NCI-H524 treated with DMSO at 0.1 percent for 48 hours (cell line): ENCODE data around the gene BTRC.
"Not testable (repeated sequence)": the region's sequence is repeated elsewhere in the genome, so short reads cannot be mapped to it uniquely, and the experiment has no call there.

Experiments used
- DNase-seq: peaks from one replicate; lab custom pipeline; 2025; lab: John Stamatoyannopoulos, UW

Gene BTRC

DNA sequence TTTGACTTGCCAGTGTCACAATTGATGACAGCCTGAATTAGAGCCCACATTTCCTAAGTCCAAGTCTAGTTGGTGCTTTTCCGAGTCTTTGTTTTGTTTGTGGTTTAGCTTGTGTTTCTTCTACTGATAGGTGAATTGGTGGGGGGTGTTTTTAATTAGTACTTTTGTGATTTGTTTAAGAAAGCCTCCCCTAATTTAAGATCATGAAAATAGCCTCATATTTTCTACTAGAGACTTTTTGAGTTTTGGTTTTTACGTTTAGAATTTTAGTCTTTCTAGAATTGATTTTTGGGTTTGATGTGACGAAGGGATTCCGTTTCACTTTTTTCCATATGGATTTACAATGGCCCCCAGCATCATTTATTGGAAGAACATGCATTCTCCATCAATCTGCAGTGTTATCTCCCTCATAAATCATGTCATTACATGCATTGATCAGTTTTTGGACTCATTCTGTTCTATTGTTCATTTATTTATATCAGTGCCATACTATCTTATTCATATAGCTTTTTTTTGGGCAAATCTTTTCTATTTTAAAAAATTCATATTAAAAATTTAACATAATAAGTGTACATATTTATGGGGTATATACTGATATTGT, 32.8 kb downstream of the BTRC start:
- no peak for DNase-seq

DNA sequence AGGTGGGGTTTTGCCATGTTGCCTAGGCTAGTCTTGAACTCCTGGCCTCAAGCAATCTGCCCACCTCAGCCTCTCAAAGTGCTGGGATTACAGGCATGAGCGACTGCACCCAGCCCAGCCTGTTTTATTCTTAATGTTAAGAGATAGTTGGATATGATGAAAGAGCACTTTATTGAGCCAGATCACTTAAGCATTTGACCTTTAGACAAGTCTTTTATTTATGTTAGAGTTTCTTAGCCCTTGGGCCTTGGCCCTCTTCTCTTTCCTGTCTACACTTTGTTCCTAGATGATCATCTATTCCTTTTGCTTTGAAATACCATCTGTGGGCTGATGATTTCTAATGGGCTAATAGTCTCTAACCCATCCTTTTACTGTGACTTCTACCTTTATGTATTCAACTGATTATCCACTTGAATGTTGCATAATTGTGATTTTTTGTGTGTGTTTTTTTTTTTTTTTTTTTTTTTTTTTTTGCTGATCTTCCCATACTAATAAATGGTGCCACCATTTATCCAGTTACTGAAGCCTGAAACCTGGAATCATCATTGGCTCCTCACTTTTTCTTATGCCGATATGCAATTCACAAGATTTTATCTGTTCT, 34.8 kb downstream of the BTRC start:
- DNase-seq, result no peak

DNA sequence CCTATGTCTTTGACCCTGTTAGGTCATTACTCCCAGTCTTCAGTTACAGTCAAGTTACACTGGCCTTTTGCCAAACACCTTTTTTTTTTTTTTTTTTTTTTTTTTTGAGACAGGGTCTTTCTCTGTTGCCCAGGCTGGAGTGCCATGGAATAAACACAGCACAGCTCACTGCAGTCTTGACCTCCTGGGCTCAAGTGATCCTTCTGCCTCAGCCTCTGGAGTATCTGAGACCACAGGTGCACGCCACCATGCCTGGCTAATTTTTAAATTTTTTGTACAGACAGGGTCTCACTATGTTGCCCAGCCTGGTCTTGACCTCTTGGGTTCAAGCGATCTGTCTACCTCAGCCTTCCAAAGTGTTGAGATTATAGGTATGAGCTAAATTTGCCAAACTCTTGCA, 35.6 kb downstream of the BTRC start:
- not testable (repeated sequence) for DNase-seq

DNA sequence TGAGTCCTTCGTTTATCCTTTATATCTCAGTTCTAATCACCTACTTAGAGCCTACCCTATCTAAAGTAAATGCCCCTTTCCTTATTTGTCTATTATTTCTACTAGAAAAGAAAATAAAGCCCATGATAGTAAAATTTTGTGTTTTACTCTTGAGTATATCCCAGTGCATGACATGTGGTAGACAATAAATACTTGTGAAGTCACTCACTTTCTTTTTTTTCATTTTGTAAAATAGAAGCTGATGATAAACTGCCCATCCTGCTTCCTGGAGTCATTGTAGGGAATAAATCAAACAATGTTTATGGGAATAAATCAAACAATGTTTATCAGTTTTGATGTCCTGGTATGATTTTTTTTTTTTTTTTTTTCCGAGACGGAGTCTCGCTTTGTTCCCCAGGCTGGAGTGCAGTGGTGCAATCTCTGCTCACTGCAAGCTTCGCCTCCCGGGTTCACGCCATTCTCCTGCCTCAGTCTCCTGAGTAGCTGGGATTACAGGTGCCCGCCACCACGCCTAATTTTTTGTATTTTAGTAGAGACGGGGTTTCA, 36.1 kb downstream of the BTRC start:
- no peak for DNase-seq

DNA sequence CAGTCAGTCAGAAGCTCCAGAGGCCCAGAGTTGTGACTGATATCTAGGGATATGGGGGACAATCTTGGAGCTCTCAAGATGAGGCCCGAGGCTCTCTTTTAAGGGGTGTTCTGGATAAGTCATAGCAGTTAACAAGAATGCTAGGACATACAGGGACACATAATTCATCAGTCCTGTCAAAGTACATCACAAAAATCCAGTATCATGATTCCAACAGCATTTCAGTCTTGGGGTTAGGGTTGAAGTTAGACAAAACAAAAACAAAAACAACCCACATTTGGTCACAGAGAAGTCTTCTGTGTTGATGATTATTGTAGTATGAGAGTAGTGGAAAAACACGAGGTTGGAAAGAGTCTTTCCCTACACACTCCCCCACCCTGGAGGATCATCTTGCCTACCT, 39.4 kb downstream of the BTRC start:
- no peak for DNase-seq

DNA sequence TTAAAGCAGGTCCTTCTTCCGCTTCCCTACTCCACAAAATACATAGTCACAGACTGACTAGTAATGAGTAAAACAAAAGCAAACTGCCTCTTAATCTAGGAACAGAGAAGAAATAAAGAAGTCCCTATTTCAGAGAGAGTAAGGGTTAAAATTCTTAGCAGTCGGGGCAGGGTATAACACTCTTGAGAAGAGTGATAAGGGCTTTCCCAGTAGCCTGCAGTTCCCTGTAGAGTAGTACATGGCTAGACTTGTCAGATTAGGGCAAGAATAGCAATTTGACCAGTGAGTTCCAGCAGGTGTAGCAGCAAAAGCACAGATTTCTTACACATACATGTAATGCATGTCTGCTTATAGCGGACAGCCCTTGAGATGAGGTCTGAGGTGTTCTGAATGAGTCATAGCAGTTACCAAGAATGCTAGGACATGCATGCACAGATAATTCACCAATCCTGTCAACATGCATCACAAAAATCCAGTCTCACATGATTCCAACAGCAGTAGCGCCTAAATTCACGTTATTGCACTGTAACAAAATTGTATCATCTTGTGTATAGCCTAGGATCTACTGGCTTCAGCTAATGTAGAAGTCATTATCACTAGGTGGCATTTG, 40.7 kb downstream of the BTRC start:
- no peak for DNase-seq

DNA sequence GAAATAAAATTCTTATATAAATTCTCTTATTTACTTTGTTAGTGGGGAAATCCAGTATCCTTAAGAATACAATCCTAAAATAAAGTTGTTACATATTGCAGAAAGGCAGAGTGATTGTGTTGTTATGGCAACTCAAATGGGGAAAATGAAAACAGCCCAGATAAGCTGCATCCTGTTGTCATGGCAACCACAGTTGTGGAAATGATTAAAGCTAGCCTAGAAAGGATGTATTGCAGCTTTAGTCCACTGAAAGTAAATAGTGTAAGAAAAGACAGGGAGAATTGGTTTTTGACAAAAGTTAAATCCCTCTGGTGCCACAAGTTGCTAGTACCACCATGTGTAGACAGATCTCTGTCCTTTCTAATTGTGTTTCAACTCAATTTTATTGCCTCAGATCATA, 43.2 kb downstream of the BTRC start:
- no peak for DNase-seq

DNA sequence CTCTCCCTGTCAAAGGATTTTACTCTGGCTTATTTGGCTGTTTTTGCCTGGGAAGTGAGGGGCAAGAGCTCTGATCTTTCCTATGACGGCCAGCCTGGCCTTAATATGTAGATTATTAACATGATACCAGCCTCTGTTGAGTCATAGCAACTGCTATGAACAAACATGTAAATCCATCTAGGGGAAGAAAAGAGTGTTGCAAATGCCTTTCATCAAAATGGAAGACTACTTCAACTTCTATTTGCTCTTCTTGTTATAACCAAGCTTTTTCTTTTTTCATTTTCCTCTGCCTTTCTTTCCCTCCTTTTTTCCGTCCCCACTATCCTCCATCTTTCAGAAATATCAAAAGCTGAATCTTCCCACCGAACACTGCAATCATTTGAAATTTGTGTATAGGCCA, 46.6 kb downstream of the BTRC start:
- DNase-seq, result no peak

DNA sequence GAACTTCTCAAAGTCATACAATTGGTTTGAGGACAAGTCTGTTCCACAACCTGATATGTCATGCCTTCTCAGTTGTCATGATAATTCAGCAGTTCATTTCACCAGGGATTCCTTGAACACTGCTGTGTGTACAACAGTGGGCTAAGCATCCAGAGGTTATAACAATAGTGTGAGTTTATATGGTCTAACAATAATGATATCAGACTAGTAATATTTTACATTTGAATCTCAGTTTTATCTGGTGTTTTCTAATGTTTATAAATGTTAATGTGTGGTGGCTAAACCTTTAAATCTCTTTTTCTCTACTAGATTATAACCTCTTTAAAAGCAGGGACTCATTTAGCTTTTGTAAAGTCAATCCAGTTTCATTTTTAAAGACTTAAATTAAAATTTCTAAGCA, 48.7 kb downstream of the BTRC start:
- DNase-seq, result no peak

DNA sequence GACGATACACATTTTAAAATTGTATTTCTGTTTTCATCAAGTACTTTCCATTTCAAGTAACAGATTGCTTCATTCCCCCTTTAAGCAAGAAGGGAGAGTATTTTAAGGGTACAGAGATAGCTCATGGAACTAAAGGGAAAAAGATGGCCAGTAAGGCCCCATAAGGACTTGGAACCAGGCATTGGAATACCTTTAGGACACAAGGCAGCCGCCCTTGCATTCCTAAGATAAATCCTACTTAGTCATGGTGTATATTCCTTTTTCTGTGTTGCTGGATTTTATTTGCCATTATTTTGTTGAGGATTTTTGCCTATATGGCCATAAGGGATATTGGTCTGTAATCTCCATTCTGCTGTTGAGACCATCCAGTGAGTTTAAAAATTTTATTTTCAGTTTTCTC, 49.2 kb downstream of the BTRC start:
- no peak for DNase-seq

DNA sequence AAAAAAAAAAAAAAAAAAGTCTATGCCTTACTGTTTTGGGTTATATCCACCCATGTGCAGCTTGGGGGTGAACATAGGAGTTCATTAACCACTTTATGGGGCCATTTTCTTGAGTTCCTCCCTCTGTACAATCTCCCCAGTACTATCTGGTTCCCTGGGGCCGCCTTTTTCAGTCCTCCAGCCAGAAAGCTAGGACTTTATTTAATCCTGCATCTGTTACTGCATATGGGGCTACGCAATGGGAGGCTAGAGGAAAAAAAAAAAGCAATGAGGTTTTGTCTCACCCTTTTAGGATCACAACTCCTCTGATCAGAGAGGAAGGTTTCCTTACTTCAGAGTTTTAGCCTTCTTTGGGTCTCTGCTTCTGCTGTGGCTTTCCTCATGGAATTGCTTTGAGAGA, 51.0 kb downstream of the BTRC start:
- DNase-seq, result peak; percentile 0

DNA sequence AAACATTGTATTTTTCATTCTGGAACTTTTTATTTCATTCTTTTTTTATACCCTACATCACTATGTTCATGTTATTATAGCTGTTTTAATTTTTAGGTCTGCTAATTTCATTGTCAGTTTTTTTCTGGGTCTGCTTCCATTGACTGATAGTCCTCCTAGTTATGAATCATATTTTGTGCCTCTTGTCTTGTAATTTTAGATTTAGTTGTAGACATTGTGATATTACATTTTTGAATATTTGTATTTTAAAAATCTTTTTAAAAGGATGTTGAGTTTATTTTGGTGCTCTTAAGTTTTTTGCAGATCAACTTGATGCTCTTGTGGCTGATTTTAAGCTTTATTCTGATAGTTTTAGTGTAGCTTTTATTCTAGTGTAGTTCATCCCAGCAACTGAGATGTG, 57.6 kb downstream of the BTRC start:
- no peak for DNase-seq

DNA sequence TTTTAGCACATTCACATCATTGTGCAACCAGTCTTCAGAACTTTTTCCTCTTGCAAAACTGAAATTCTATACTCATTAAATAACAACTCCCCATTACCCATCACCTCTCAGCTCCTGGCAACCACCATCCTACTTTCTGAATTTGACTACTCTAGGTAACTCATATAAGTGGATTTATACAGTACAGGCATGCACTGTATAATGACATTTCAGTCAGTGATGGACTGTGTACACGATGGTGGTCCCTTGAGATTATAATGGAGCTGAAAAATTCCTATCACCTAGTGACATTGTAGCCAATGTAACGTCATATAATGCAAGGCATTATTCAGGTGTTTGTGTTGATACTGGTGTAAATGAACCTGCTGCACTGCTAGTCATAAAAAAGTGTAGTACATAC, 60.1 kb downstream of the BTRC start:
- no peak for DNase-seq

DNA sequence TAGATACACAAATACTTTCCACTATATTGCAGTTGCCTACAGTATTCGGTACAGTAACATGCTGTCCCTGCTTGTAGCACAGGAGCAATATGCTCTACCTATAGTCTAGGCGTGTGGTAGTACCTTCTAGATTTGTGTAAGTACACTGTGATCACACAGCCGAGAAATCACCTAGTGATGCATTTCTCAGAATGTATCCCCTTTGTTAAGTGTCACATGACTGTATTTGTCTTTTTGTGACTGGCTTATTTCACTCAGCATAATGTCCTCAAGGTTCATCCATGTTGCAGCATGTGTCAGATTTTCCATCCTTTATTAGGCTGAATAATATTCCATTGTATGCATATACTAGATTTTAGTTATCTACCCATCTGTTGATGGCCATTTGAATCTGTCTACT, 61.9 kb downstream of the BTRC start:
- DNase-seq, result no peak

DNA sequence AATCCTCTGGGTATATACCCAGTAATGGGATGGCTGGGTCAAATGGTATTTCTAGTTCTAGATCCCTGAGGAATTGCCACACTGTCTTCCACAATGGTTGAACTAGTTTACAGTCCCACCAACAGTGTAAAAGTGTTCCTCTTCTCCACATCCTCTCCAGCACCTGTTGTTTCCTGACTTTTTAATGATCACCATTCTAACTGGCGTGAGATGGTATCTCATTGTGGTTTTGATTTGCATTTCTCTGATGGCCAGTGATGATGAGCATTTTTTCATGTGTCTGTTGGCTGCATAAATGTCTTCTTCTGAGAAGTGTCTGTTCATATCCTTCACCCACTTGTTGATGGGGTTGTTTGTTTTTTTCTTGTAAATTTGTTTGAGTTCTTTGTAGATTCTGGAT, 68.0 kb downstream of the BTRC start:
- not testable (repeated sequence) for DNase-seq

DNA sequence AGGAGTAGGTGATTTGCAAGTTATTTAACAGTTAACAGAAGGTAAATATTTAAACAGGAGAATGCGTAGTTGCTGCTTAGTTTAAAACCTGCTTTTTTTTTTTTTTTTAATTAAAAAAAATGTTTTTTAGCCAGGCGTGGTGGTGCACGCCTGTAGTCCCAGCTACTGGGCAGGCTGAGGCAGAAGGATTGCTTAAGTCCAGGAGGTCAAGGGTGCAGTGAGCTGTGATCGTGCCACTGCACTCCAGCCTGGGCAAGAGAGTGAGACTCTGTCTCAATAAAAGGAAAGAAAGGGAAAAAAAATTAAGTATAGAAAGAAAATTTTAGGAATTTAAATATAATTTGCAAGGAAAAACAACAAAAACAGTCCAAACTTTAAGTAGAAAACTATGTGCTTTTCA, 71.6 kb downstream of the BTRC start:
- DNase-seq, result no peak

DNA sequence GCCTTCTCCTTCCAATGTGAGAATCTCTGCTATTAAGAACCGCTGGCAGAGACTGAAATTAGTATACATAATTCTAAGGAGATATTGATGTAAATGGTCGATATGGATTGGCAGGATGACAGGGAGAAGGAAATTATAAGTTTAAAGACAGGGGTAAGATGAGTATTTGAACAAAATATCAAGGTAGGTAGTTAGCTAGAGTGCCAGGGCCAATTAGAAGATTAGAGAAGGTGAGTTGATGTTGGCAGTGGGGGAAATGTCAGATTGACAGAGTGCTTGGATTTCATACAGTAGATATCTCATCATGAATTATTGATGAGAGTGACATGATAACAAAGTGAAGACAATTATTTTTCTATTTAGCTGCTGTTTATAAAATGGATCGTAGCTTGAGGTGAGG, 74.1 kb downstream of the BTRC start:
- DNase-seq, result no peak

DNA sequence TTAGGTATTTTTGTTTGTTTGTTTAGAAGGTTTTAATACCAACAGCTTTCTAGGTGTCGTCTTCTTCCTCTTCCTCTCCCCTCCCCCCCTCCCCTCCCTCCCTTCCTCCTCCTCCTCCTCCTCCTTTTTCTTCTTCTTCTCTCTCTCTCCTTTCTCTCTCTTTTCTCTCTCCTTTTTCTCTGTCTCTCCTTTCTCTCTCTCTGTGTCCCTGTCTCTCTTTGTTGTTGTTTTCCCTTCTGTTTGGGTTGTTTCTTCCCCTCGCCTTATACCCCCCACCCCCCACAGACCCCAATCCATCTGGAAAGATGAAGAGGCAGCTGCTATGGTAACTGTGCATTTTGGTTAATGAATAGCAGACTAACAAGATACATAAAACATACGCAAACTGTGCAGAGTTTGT, 75.5 kb downstream of the BTRC start:
- no peak for DNase-seq

DNA sequence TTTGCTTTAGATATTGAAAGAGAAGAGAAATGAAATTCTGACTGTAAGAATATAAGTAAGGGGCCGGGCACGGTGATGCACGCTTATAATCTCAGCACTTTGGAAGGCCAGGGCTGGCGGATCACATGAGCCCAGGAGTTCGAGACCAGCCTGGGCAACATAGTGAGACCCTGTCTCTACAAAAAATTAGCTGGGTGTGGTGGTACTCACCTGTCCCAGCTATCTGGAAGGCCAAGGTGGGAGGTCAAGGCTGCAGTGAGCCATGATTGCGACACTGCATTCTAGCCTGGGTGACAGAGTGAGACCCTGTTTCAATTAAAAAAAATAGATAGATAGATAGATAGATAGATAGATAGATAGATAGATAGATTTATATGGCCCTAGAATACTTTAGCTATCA, 82.3 kb downstream of the BTRC start:
- no peak for DNase-seq

DNA sequence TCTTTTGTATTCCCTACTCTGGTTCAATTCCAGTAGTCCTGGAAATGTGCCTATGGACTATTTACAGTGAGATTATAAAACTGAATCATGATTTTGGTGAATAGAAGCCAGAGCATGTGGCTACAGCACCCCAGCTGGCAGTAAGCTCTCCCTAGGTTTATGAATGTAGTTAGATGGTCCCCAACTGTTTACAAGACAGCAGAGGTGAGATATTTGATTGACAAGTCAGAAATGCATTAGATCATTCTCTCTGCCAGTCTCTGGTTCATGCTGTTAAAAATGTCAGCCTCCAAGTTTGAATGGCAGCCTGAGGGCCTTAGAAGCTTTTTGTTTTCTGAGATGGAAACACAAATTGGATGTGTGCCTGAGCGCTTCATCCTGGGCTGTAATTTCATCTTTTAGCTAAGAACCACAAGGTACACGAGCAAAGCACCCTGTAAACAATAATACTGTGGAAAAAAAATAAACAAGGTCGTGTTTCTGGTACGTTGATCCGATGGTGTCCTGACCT, 85.0 kb downstream of the BTRC start:
- DNase-seq, result no peak

DNA sequence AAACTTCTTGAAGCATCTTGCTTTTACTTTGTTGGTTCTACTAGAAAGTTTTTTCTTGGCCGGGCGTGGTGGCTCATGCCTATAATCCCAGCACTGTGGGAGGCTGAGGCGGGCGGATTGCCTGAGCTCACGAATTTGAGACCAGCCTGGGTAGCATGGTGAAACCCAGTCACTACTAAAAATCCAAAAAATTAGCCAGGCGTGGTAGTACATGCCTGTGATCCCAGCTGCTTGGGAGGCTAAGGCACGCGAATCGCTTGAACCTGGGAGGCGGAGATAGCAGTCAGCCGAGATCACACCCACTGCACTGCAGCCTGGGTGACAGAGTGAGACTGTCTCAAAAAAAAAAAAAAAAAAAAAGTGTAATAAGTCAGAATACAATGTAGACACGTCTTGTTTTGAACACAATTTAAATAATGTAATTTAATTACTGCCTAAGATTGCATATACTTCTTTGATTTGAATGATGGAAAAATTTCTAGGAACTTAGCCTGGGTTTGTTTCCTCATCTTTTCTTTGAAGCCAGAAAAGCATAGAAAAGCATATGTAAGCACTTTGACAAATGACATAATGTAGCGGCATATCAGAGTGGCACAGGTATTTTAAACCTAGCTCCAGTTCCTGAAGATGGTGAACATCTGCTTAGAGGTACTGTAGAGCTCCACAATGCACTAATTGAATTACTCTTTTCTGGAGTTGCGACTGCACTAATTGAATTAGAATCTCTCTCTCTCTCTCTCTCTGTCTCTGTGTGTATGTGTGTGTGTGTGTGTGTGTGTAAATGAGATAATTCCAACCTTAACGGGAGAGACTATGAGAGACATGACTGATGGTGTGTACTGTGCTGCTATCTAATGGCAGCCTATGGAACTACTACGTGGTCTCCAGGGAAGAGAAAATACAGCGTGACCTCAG, 87.8 kb downstream of the BTRC start:
- peak; percentile 2 for DNase-seq

DNA sequence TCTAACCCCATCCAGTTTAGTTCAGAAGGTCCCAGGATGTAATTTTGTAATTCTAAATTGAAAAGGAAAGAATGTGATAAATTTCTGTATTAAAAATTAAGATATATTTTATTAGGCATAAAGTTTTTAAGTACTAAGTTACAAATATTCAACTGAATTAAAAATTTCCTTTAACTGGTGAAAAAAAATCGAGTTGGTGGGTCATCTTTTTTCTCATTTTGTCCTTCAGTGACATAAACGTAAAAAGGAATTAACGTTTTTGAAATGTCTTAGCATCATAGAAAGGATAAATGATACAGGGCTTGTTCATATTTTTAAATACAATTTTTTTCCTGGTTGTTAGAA, 88.5 kb downstream of the BTRC start:
- DNase-seq, result no peak
